Subcutaneous abdominal adipose tissue (tissue), 5 donors: ENCODE results near the gene NECAB2.

Experiments
- H3K27ac ChIP-seq: one replicate; pipeline ENCODE4 v1.7.0; 2013; ENCODE audit warnings: low read depth, mild to moderate bottlenecking, inconsistent platforms, low read length, moderate library complexity
- H3K27me3 ChIP-seq, 5 donors: one replicate each; pipeline ENCODE4 v1.7.0; 2013; ENCODE audit warnings: low read length in 5 of 5, inconsistent platforms in 1 of 5; ENCODE audit not compliant: control insufficient read depth in 5 of 5, insufficient read depth in 4 of 5
- H3K36me3 ChIP-seq, 5 donors: one replicate each; pipeline ENCODE4 v1.7.0; 2013; ENCODE audit warnings: low read length in 5 of 5; ENCODE audit not compliant: control insufficient read depth in 5 of 5, insufficient read depth in 5 of 5
- H3K4me1 ChIP-seq, 5 donors: one replicate each; pipeline ENCODE4 v1.7.0; 2013; ENCODE audit warnings: low read length in 5 of 5, mild to moderate bottlenecking in 3 of 5, moderate library complexity in 1 of 5; ENCODE audit not compliant: control insufficient read depth in 5 of 5, insufficient read depth in 5 of 5
- H3K4me3 ChIP-seq, 5 donors: one replicate each; pipeline ENCODE4 v1.7.0; 2013; ENCODE audit warnings: low read length in 5 of 5, low read depth in 1 of 5
- H3K9ac ChIP-seq, 5 donors: one replicate each; pipeline ENCODE4 v1.7.0; 2013; ENCODE audit warnings: low read length in 5 of 5, mild to moderate bottlenecking in 4 of 5, moderate library complexity in 3 of 5
- H3K9me3 ChIP-seq, 5 donors: one replicate each; pipeline ENCODE4 v1.7.0; 2013; ENCODE audit warnings: low read length in 5 of 5; ENCODE audit not compliant: control insufficient read depth in 5 of 5
- donor health status: healthy.
- donor health status: healthy.
- donor health status: healthy.
- donor health status: healthy.
- donor health status: healthy.

The NECAB2 gene

DNA sequence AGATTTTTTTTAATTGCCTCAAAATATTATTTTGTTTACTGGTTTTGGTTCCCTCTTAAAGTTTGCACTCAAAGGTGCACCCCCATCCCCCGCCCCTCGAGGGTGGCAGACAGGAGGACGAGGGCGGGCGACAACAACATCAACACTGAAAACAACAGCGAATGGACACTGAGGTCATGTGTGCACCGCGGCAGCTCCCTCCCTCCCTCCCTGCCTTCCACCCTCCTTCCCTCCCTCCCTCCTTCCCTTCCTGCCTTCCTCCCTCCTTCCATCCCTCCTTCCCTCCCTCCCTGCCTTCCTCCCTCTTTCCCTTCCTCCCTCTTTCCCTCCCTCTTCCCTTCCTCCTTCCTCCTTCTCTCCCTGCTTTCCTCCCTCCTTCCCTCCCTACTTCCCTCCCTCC lies 16.5 kb upstream of the NECAB2 start:
- H3K9me3 ChIP-seq = peaks cover 0 to 4% (median 2%) of the 10 kb centered on the region in 5 donors
- H3K27ac ChIP-seq = no peak overlapping the region
- no peak overlapping the region for H3K9ac ChIP-seq
- H3K4me3 ChIP-seq = no peak overlapping the region
- peaks cover 0 to 4% (median 2%) of the 10 kb centered on the region in 5 donors for H3K36me3 ChIP-seq
- H3K4me1 ChIP-seq = peaks cover 9 to 43% (median 37%) of the 10 kb centered on the region in 5 donors
- no peaks in the 10 kb centered on the region for H3K27me3 ChIP-seq

- Histone ChIP-seq H3K9ac (peak overlapping the region in 4 of 5 donors; percentile 53 to 94 (median 77)), H3K27ac (peak overlapping the region; percentile 92), H3K4me1 (peaks cover 9 to 49% (median 41%) of the 10 kb centered on the region in 5 donors), H3K36me3 (peaks cover 0 to 4% (median 2%) of the 10 kb centered on the region in 5 donors), H3K4me3 (peak overlapping the region in 4 of 5 donors; percentile 60 to 82 (median 76)), H3K9me3 (peaks cover 0 to 4% (median 2%) of the 10 kb centered on the region in 5 donors), H3K27me3 (no peaks in the 10 kb centered on the region)
Measured at GRCh38 chr16:83952587-83952939, 15.5 kb upstream of the NECAB2 start.

- peaks cover 0 to 6% (median 2%) of the 10 kb centered on the region in 5 donors for H3K36me3 ChIP-seq
- H3K4me3 ChIP-seq = peak within 1 kb of the TSS; percentile 60 to 82 (median 72)
- H3K27ac ChIP-seq = peak within 1 kb of the TSS; percentile 92
- H3K9me3 ChIP-seq = peaks cover 0 to 4% (median 2%) of the 10 kb centered on the region in 5 donors
- peaks cover 9 to 50% (median 41%) of the 10 kb centered on the region in 5 donors for H3K4me1 ChIP-seq
- no peaks in the 10 kb centered on the region for H3K27me3 ChIP-seq
- peak within 1 kb of the TSS in 4 of 5 donors; percentile 68 to 94 (median 87) for H3K9ac ChIP-seq
Measured at GRCh38 chr16:83952940-83953795, 14.9 kb upstream of the NECAB2 start, which contains the start of gene OSGIN1. Gene OSGIN1, plus strand, starts transcription at chr16:83953240. Its CDS starts 4,432 bp downstream, at chr16:83957672.

DNA sequence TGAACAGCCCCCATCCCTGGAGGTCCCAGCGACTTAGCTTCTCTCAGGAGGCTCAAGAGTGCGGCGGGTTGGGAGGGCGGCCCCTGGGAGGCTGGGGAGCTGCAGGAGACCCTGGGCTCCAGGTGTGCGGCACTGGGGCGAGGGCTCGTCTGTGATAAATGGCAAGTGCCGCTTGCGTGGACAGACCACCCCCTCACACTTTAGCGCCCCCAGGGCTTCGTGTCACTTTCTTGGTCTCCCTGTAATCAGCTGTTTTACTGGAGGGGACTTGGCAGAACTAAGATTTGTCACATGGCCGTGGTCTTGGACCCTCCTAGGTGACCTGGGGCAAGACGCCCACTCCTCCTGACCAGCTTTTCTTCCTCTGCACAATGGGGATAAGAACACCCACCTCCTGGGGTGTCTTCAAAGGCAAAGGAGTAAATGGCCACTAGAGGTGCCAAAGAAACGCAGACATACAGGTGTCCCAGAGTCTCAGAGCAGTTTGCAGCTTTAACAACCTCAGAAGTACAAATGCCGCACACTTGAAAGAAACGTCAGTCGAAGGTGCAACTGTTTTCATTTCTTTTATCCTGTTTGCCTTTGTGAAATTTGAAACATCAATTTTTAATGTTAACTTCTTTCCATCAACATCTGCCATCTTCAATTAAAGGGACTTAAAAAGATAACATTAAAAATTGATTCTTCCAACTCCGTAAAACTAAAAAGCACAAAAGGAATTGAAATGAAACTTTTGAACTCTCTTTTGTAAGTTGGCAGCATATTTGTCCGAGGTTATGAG lies 14.1 kb upstream of the NECAB2 start:
- Histone ChIP-seq H3K4me3 (peak overlapping the region; percentile 60 to 82 (median 72)), H3K27me3 (no peaks in the 10 kb centered on the region), H3K27ac (peak overlapping the region; percentile 92), H3K9ac (peak overlapping the region; percentile 10 to 94 (median 84)), H3K36me3 (peaks cover 0 to 14% (median 4%) of the 10 kb centered on the region in 5 donors), H3K4me1 (peaks cover 9 to 58% (median 47%) of the 10 kb centered on the region in 5 donors), H3K9me3 (peaks cover 0 to 4% (median 2%) of the 10 kb centered on the region in 5 donors)

GRCh38 chr16:83954577-83955016 lies 13.4 kb upstream of the NECAB2 start:
- peak overlapping the region in 3 of 5 donors; percentile 16 to 94 (median 90) for H3K9ac ChIP-seq
- H3K4me1 ChIP-seq = peaks cover 9 to 64% (median 53%) of the 10 kb centered on the region in 5 donors
- peaks cover 0 to 4% (median 2%) of the 10 kb centered on the region in 5 donors for H3K9me3 ChIP-seq
- H3K27ac ChIP-seq = peak overlapping the region; percentile 92
- H3K27me3 ChIP-seq = no peaks in the 10 kb centered on the region
- H3K4me3 ChIP-seq = peak overlapping the region; percentile 60 to 82 (median 72)
- H3K36me3 ChIP-seq = peaks cover 0 to 17% (median 10%) of the 10 kb centered on the region in 5 donors

DNA sequence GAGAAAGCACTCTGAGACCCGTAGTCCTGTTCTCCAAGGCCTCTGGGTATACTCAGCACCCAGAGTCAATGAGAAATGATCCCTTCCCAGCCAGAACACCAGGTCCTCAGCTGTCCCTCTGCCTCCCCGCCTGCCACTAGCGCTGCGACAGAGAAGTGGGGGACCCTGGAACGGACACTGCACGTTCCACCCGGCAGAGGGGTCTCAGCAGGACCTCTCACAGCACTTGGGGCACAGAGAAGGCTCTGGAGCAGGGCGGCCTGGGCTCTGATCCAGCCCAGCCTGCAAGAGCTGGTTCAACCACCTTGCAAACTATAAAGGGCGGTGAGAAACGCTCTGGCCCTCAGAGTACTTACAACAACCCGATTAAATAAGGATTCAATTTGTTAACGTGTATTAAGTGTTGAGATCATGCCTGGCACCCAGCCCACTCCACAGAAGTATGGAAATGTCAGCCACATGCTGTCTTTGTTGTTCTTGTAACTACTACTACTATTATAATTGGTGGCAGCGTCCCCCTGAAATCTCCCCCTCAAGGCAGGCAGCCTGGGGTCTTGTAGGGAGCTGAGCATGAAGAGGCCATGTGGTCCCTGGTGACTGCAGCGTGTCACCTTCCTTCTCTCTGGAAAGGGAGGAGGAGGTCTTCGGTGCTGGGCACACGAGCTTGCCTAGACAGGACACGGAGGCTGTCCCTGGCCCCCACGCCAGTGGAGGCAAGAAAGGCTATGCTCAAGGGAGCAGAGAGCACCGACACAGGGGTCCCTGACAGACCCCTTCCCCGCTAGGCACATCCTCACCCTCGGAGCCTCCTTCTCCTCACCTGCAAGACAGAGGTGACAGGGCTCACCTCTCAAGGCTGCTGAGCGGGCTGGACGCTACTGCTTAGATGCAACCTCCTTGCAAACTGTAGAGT lies 12.6 kb upstream of the NECAB2 start:
- Histone ChIP-seq H3K9me3 (peaks cover 0 to 2% (median under 1%) of the 10 kb centered on the region in 5 donors), H3K4me1 (peaks cover 9 to 73% (median 60%) of the 10 kb centered on the region in 5 donors), H3K27me3 (no peaks in the 10 kb centered on the region), H3K36me3 (peaks cover 0 to 24% (median 18%) of the 10 kb centered on the region in 5 donors), H3K9ac (peak overlapping the region in 3 of 5 donors; percentile 16 to 90 (median 58)), H3K4me3 (peak overlapping the region in 1 of 5 donors; percentile 80), H3K27ac (peak overlapping the region; percentile 92)

- peak overlapping the region in 2 of 5 donors; percentile 31 to 39 for H3K9ac ChIP-seq
- H3K4me1 ChIP-seq = peaks cover 9 to 74% (median 60%) of the 10 kb centered on the region in 5 donors
- H3K9me3 ChIP-seq = no peaks in the 10 kb centered on the region
- no peak overlapping the region for H3K27ac ChIP-seq
- H3K27me3 ChIP-seq = no peaks in the 10 kb centered on the region
- no peak overlapping the region for H3K4me3 ChIP-seq
- H3K36me3 ChIP-seq = peaks cover 0 to 36% (median 29%) of the 10 kb centered on the region in 5 donors
Measured at GRCh38 chr16:83956336-83957289, 11.4 kb upstream of the NECAB2 start.

GRCh38 chr16:83957296-83957855 lies 10.7 kb upstream of the NECAB2 start:
- Histone ChIP-seq H3K9ac (peak overlapping the region in 1 of 5 donors; percentile 39), H3K4me3 (no peak overlapping the region), H3K27me3 (no peaks in the 10 kb centered on the region), H3K4me1 (peaks cover 8 to 73% (median 60%) of the 10 kb centered on the region in 5 donors), H3K9me3 (no peaks in the 10 kb centered on the region), H3K36me3 (peaks cover 0 to 40% (median 30%) of the 10 kb centered on the region in 5 donors), H3K27ac (no peak overlapping the region)
